OCI-LY7 (cell line): ENCODE data around the gene BTD.

ENCODE experiments used
- CTCF ChIP-seq: fragments of 200-600 bp; sonication (generic); conservative IDR thresholded peaks from 2 replicates; pipeline ENCODE4 v1.5.1; 2014; ENCODE audit warnings: mild to moderate bottlenecking, antibody characterized with exemption, low read length, moderate library complexity, mixed read lengths
- EZH2phosphoT487 ChIP-seq: fragments of 200-600 bp; sonication (generic); IDR thresholded peaks from 2 replicates; pipeline ENCODE4 v1.6.1; 2018; ENCODE audit warnings: low read depth, borderline replicate concordance, mild to moderate bottlenecking, mixed run types, antibody characterized with exemption, low read length, moderate library complexity, mixed read lengths

GRCh38 chr3:15563190-15563589 is 38.4 kb upstream of the BTD start:
- TF ChIP-seq CTCF: no peak
- TF ChIP-seq EZH2phosphoT487: no peak
